GM23248 (cell line): ENCODE results near the gene TLR9. TPM values are rescaled to one million over a fixed set of nuclear protein-coding genes. Genes with fewer than 3 reads are reported as not detected.

Experiments used
- DNase-seq: peaks from one replicate; pipeline ENCODE4 v3.0.0-alpha.2; 2015
- H2AFZ ChIP-seq: fragments of 200-600 bp; sonication (generic); 2 replicates; pipeline ENCODE4 v1.6.1; 2016; ENCODE audit warnings: antibody characterized with exemption
- H3F3A ChIP-seq: fragments of 200-600 bp; sonication (generic); 2 replicates; pipeline ENCODE4 v1.6.1; 2016; ENCODE audit warnings: mild to moderate bottlenecking, antibody characterized with exemption, mixed run types; ENCODE audit not compliant: insufficient read depth
- H3K27ac ChIP-seq: fragments of 200-600 bp; sonication (generic); 2 replicates; pipeline ENCODE4 v1.5.1; 2016; ENCODE audit warnings: mild to moderate bottlenecking
- H3K27me3 ChIP-seq: fragments of 200-600 bp; sonication (generic); replicated peaks from 2 replicates; pipeline ENCODE4 v1.6.1; 2016; ENCODE audit warnings: mild to moderate bottlenecking; ENCODE audit not compliant: insufficient read depth
- H3K36me3 ChIP-seq: fragments of 200-600 bp; sonication (generic); 2 replicates; pipeline ENCODE4 v1.6.1; 2016; ENCODE audit warnings: low read depth, mild to moderate bottlenecking
- H3K4me1 ChIP-seq: fragments of 200-600 bp; sonication (generic); 2 replicates; pipeline ENCODE4 v1.6.1; 2016; ENCODE audit warnings: mild to moderate bottlenecking; ENCODE audit not compliant: insufficient read depth
- H3K4me2 ChIP-seq: fragments of 200-600 bp; sonication (generic); one replicate; pipeline ENCODE4 v1.6.1; 2016; ENCODE audit warnings: mild to moderate bottlenecking; ENCODE audit not compliant: unreplicated experiment
- H3K4me3 ChIP-seq: fragments of 200-600 bp; sonication (generic); 2 replicates; pipeline ENCODE4 v1.5.1; 2016; ENCODE audit warnings: mild to moderate bottlenecking
- H3K79me2 ChIP-seq: fragments of 200-600 bp; sonication (generic); 2 replicates; pipeline ENCODE4 v1.6.1; 2016; ENCODE audit warnings: mild to moderate bottlenecking; ENCODE audit not compliant: insufficient read depth
- H3K9ac ChIP-seq: fragments of 200-600 bp; sonication (generic); 2 replicates; pipeline ENCODE4 v1.6.1; 2016; ENCODE audit warnings: mild to moderate bottlenecking
- H3K9me2 ChIP-seq: fragments of 200-600 bp; sonication (generic); 2 replicates; pipeline ENCODE4 v1.6.1; 2016; ENCODE audit warnings: mixed run types, mild to moderate bottlenecking, moderate library complexity; ENCODE audit not compliant: insufficient read depth
- H3K9me3 ChIP-seq: fragments of 200-600 bp; sonication (generic); one replicate; pipeline ENCODE4 v1.6.1; 2017; ENCODE audit warnings: low read depth
- H4K20me1 ChIP-seq: fragments of 200-600 bp; sonication (generic); 2 replicates; pipeline ENCODE4 v1.6.0; 2016; ENCODE audit not compliant: insufficient read depth
- EZH2 ChIP-seq: fragments of 200-600 bp; sonication (generic); IDR thresholded peaks from 2 replicates; pipeline ENCODE4 v1.6.1; 2018; ENCODE audit warnings: antibody characterized with exemption, mild to moderate bottlenecking; ENCODE audit not compliant: insufficient read depth, poor library complexity, severe bottlenecking
- EZH2phosphoT487 ChIP-seq: fragments of 200-600 bp; sonication (generic); IDR thresholded peaks from 2 replicates; pipeline ENCODE4 v1.6.1; 2018; ENCODE audit warnings: antibody characterized with exemption, moderate library complexity, mild to moderate bottlenecking, low read depth; ENCODE audit not compliant: insufficient read depth
- WGBS, 2 experiments: methylation state at CpG; one replicate each; pipeline ENCODE4 v1.1.6; 2015 to 2017; ENCODE audit warnings: low lambda C conversion rate in 2 of 2, low coverage in 1 of 2; ENCODE audit errors: missing lambda C conversion rate in 2 of 2; 5-methylcytosine and 5-hydroxymethylcytosine counted together
- in situ Hi-C: fragments of 300-500 bp; cut with MboI; formaldehyde crosslinking; loops from 2 replicates; pipeline ENCODE4 v1.15.0; 2020
- polyA plus RNA-seq: library from polyadenylated mRNA; unstranded; fragments of >200 nt; fragmentation: Nextera tagmentation; extraction: Ambion mirVana; gene quantifications from 2 replicates; pipeline ENCODE4 v1.2.1, GENCODE V29; 2016
- total RNA-seq: library from RNA; depleted of rRNA; stranded (reverse); fragments of >200 nt; shearing (Covaris generic); gene quantifications from 2 replicates; pipeline ENCODE4 v1.2.3, GENCODE V29; 2014

Gene TLR9
- total and polyA plus RNA-seq, 2 experiments from 2014 or later: not detected

DNA sequence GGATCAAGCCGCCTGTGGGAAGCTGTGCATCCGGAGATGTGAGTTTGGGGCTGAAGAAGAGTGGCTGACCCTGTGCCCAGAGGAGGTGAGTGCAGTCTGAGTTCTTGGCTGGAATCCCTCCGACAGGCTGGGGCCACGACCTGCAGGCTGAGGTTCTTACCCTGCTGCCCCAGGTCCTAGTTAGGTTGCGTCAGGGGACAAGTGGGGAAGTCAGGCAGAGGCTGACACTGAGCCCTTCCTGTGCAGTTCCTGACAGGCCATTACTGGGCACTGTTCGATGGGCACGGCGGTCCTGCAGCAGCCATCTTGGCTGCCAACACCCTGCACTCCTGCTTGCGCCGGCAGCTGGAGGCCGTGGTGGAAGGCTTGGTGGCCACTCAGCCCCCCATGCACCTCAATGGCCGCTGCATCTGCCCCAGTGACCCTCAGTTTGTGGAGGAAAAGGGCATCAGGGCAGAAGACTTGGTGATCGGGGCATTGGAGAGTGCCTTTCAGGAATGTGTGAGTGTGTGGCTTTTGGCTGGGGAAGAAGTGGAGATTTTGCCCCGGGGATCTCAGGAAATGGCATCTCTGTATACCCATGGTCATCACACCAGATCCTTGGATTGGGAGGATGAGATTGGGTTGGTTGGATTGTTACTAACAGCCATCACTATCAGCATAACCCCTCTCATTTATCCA, 21.4 kb upstream of the TLR9 start:
- WGBS, 2 experiments: 85 to 88% methylated on average over 14 of the region's 14 CpGs
- no peak for TF ChIP-seq EZH2phosphoT487
- H3K4me1 ChIP-seq: peaks cover 15% of the 10 kb centered on the region
- peak overlapping the region; percentile 70 for H3K4me2 ChIP-seq
- H3F3A ChIP-seq: peaks cover 35% of the 10 kb centered on the region
- H3K36me3 ChIP-seq: peaks cover 5% of the 10 kb centered on the region; the same call in 1 of the 2 replicates
- in situ Hi-C loops: no loop called here
- H3K4me3 ChIP-seq: peak overlapping the region; percentile 73
- DNase-seq: no peak
- no peaks in the 10 kb centered on the region for H4K20me1 ChIP-seq
- peak overlapping the region; percentile 49; the same call in 1 of the 2 replicates for H3K27ac ChIP-seq
- H3K79me2 ChIP-seq: peaks cover 6% of the 10 kb centered on the region; the same call in 1 of the 2 replicates
- no peak overlapping the region for H2AFZ ChIP-seq
- peak overlapping the region; percentile 80 for H3K9ac ChIP-seq
- no peaks in the 10 kb centered on the region for H3K9me3 ChIP-seq
- no peaks in the 10 kb centered on the region for H3K27me3 ChIP-seq
- H3K9me2 ChIP-seq: no peaks in the 10 kb centered on the region

- Histone ChIP-seq H3K4me3 (peak overlapping the region; percentile 73), H3K9me2 (no peaks in the 10 kb centered on the region), H3K27me3 (no peaks in the 10 kb centered on the region), H3K4me2 (peak overlapping the region; percentile 70), H3K79me2 (no peaks in the 10 kb centered on the region), H3K9me3 (no peaks in the 10 kb centered on the region), H3K27ac (peak overlapping the region; percentile 49), H3K9ac (peak overlapping the region; percentile 80), H3K36me3 (no peaks in the 10 kb centered on the region), H4K20me1 (no peaks in the 10 kb centered on the region), H3K4me1 (peaks cover 15% of the 10 kb centered on the region), H2AFZ (peak overlapping the region; percentile 78), H3F3A (peaks cover 32% of the 10 kb centered on the region)
- TF ChIP-seq EZH2: no peak
- TF ChIP-seq EZH2phosphoT487: no peak
- DNase-seq: peak; percentile 28
- in situ Hi-C loops: no loop called here
- 18 to 24% methylated on average over 7 to 8 of the region's 8 CpGs for WGBS, 2 experiments
Observed at GRCh38 chr3:52246264-52246620, 20.8 kb upstream of the TLR9 start.

GRCh38 chr3:52245322-52246263, 20.1 kb upstream of the TLR9 start, which contains the start of gene PPM1M:
TSS of gene PPM1M (plus strand) at chr3:52245759. CDS start at chr3:52245825, 66 bp downstream.
- no peak for TF ChIP-seq EZH2phosphoT487
- TF ChIP-seq EZH2: no peak
- in situ Hi-C loops: no loop called here
- Histone ChIP-seq H3K4me2 (peak within 1 kb of the TSS; percentile 70), H4K20me1 (no peaks in the 10 kb centered on the region), H2AFZ (peak within 1 kb of the TSS; percentile 78), H3F3A (peaks cover 34% of the 10 kb centered on the region), H3K79me2 (no peaks in the 10 kb centered on the region), H3K4me1 (peaks cover 20% of the 10 kb centered on the region), H3K9me3 (no peaks in the 10 kb centered on the region), H3K9me2 (no peaks in the 10 kb centered on the region), H3K27me3 (no peaks in the 10 kb centered on the region), H3K27ac (peak within 1 kb of the TSS; percentile 49), H3K9ac (peak within 1 kb of the TSS; percentile 80), H3K4me3 (peak within 1 kb of the TSS; percentile 73), H3K36me3 (no peaks in the 10 kb centered on the region)
- peak; percentile 72 for DNase-seq
- 1 to 3% methylated on average over 47 to 88 of the region's 98 CpGs for WGBS, 2 experiments

- no peak overlapping the region for H2AFZ ChIP-seq
- peak overlapping the region; percentile 49 for H3K27ac ChIP-seq
- H3K27me3 ChIP-seq: no peaks in the 10 kb centered on the region
- no peaks in the 10 kb centered on the region for H4K20me1 ChIP-seq
- no peaks in the 10 kb centered on the region for H3K36me3 ChIP-seq
- peak overlapping the region; percentile 16; the same call in 1 of the 2 replicates for H3K9ac ChIP-seq
- DNase-seq: peak; percentile 85
- peaks cover 39% of the 10 kb centered on the region for H3F3A ChIP-seq
- no peaks in the 10 kb centered on the region for H3K9me2 ChIP-seq
- in situ Hi-C loops: no loop called here
- TF ChIP-seq EZH2phosphoT487 (no peak), EZH2 (no peak)
- 59 to 68% methylated on average over 9 of the region's 9 CpGs for WGBS, 2 experiments
- no peaks in the 10 kb centered on the region for H3K9me3 ChIP-seq
- H3K4me2 ChIP-seq: peak overlapping the region; percentile 70
- no peak overlapping the region for H3K4me3 ChIP-seq
- peaks cover 4% of the 10 kb centered on the region; the same call in 1 of the 2 replicates for H3K79me2 ChIP-seq
- H3K4me1 ChIP-seq: peaks cover 30% of the 10 kb centered on the region
Observed at GRCh38 chr3:52243791-52244628, 18.6 kb upstream of the TLR9 start.
